ENCODE results near the gene NPAS3.

- TF ChIP-seq POLR2AphosphoS5 (IDR thresholded peaks at IDR 0.05; ENCODE audit: insufficient read depth, low read depth, low read length), result no peak
- TF ChIP-seq MAX (IDR thresholded peaks at IDR 0.05; ENCODE audit: insufficient read depth, insufficient read length), result no peak
These were observed 616.3 kb downstream of the NPAS3 start for GRCh38 chr14:33554988-33555387.

All from endothelial cell of umbilical vein (primary cell).